ENCODE data around the gene RUNX2. TPM values are rescaled to one million over a fixed set of nuclear protein-coding genes. Genes with fewer than 3 reads are reported as not detected.

The RUNX2 gene
- total RNA-seq, 1 experiment from 2014 or later, result not detected

GRCh38 chr6:45344900-45345299, 16.8 kb downstream of the RUNX2 start:
- no peak for DNase-seq (ENCODE audit: low spot score)

GRCh38 chr6:45350186-45350710, 22.1 kb downstream of the RUNX2 start:
- in situ Hi-C loops (cut with HindIII; ENCODE audit: low sequenced_read_pairs), result no loop called here
- DNase-seq (ENCODE audit: low spot score), result no peak

More at GRCh38 chr6:45344900-45345299, 16.8 kb downstream of the RUNX2 start:
- in situ Hi-C loops (cut with HindIII; ENCODE audit: low sequenced_read_pairs), result no loop called here

GRCh38 chr6:45351076-45351475, 22.9 kb downstream of the RUNX2 start:
- in situ Hi-C loops (cut with HindIII; ENCODE audit: low sequenced_read_pairs), result no loop called here
- DNase-seq (ENCODE audit: low spot score), result no peak

- in situ Hi-C loops (cut with HindIII; ENCODE audit: low sequenced_read_pairs), result no loop called here
- DNase-seq (ENCODE audit: low spot score), result no peak
Measured at GRCh38 chr6:45351667-45352066, 23.5 kb downstream of the RUNX2 start.

GRCh38 chr6:45353654-45354053, 25.5 kb downstream of the RUNX2 start:
- in situ Hi-C loops (cut with HindIII; ENCODE audit: low sequenced_read_pairs), result no loop called here
- DNase-seq (ENCODE audit: low spot score), result no peak

GRCh38 chr6:45364466-45364865, 36.3 kb downstream of the RUNX2 start:
- in situ Hi-C loops (cut with HindIII; ENCODE audit: low sequenced_read_pairs), result no loop called here
- no peak for DNase-seq (ENCODE audit: low spot score)

GRCh38 chr6:45365036-45365435, 36.9 kb downstream of the RUNX2 start:
- DNase-seq (ENCODE audit: low spot score), result no peak
- in situ Hi-C loops (cut with HindIII; ENCODE audit: low sequenced_read_pairs), result no loop called here

- in situ Hi-C loops (cut with HindIII; ENCODE audit: low sequenced_read_pairs), result no loop called here
- no peak for DNase-seq (ENCODE audit: low spot score)
Measured at GRCh38 chr6:45366534-45366933, 38.4 kb downstream of the RUNX2 start.

- no peak for DNase-seq (ENCODE audit: low spot score)
- in situ Hi-C loops (cut with HindIII; ENCODE audit: low sequenced_read_pairs), result no loop called here
Measured at GRCh38 chr6:45367999-45368398, 39.9 kb downstream of the RUNX2 start.

GRCh38 chr6:45369870-45370269, 41.7 kb downstream of the RUNX2 start:
- in situ Hi-C loops (cut with HindIII; ENCODE audit: low sequenced_read_pairs), result no loop called here
- DNase-seq (ENCODE audit: low spot score), result no peak

GRCh38 chr6:45371924-45372573, 43.9 kb downstream of the RUNX2 start:
- DNase-seq (ENCODE audit: low spot score), result no peak
- in situ Hi-C loops (cut with HindIII; ENCODE audit: low sequenced_read_pairs), result no loop called here

- no peak for DNase-seq (ENCODE audit: low spot score)
- in situ Hi-C loops (cut with HindIII; ENCODE audit: low sequenced_read_pairs), result no loop called here
Measured at GRCh38 chr6:45375449-45375848, 47.3 kb downstream of the RUNX2 start.

- in situ Hi-C loops (cut with HindIII; ENCODE audit: low sequenced_read_pairs), result no loop called here
- peak; percentile 27 for DNase-seq (ENCODE audit: low spot score)
Measured at GRCh38 chr6:45376310-45377042, 48.3 kb downstream of the RUNX2 start.

- DNase-seq (ENCODE audit: low spot score), result peak; percentile 52
- in situ Hi-C loops (cut with HindIII; ENCODE audit: low sequenced_read_pairs), result no loop called here
Measured at GRCh38 chr6:45377043-45377553, 49.0 kb downstream of the RUNX2 start.

- in situ Hi-C loops (cut with HindIII; ENCODE audit: low sequenced_read_pairs), result no loop called here
- DNase-seq (ENCODE audit: low spot score), result peak; percentile 92
Measured at GRCh38 chr6:45377554-45378333, 49.6 kb downstream of the RUNX2 start, which contains the start of gene SUPT3H. TSS of gene SUPT3H (minus strand) at chr6:45377934.

- in situ Hi-C loops (cut with HindIII; ENCODE audit: low sequenced_read_pairs), result no loop called here
- no peak for DNase-seq (ENCODE audit: low spot score)
Measured at GRCh38 chr6:45378334-45378926, 50.3 kb downstream of the RUNX2 start.

- in situ Hi-C loops (cut with HindIII; ENCODE audit: low sequenced_read_pairs), result no loop called here
- no peak for DNase-seq (ENCODE audit: low spot score)
Measured at GRCh38 chr6:45382391-45382790, 54.3 kb downstream of the RUNX2 start.

GRCh38 chr6:45386501-45386900, 58.4 kb downstream of the RUNX2 start:
- in situ Hi-C loops (cut with HindIII; ENCODE audit: low sequenced_read_pairs), result no loop called here

GRCh38 chr6:45387236-45387635, 59.1 kb downstream of the RUNX2 start:
- in situ Hi-C loops (cut with HindIII; ENCODE audit: low sequenced_read_pairs), result no loop called here
- no peak for DNase-seq (ENCODE audit: low spot score)

More at GRCh38 chr6:45386501-45386900, 58.4 kb downstream of the RUNX2 start:
- DNase-seq (ENCODE audit: low spot score), result no peak

Data from G401 (cell line).